ENCODE results near the gene CIROP. TPM values are rescaled to one million over a fixed set of nuclear protein-coding genes. Genes with fewer than 3 reads are reported as not detected.

The CIROP gene
- total and polyA plus RNA-seq, 9 of the 15 experiments (the other 6 are each of a cell fraction or from before 2014, with no cell fraction given): not detected

- in situ Hi-C loops (cut with MboI) (loop anchor here (5.0 kb wide), 1 partner anchor 41 kb away; no protein-coding TSS in a partner anchor), intact Hi-C loops (cut with micrococcal nuclease) (no loop called here)
- no peak overlapping the region for H3K9ac ChIP-seq (ENCODE audit: insufficient read depth in 1 of 2, low read depth in 2 of 2, low read length in 2 of 2)
- H3K4me2 ChIP-seq (ENCODE audit: insufficient read depth, low read length): no peak overlapping the region
- FAIRE-seq (no peak), ATAC-seq (no peak), DNase-seq (ENCODE audit: extremely low read depth in 1 of 4, low spot score in 3 of 4) (no peak)
- WGBS (ENCODE audit: insufficient coverage, low coverage, missing lambda C conversion rate): 92% methylated on average over 3 of the region's 3 CpGs
- H3K36me3 ChIP-seq (ENCODE audit: control insufficient read depth, insufficient read depth, low read length): peaks cover 82% of the 10 kb centered on the region
- H3K4me3 ChIP-seq: no peak overlapping the region
- peaks cover 5 to 10% of the 10 kb centered on the region in 2 experiments; a peak in 4 of 5 replicates for H3K4me1 ChIP-seq (replicated peaks in 1 of 2; ENCODE audit: control insufficient read depth in 2 of 2, insufficient read depth in 2 of 2, low read length in 2 of 2)
- no peak overlapping the region for H3K27ac ChIP-seq (ENCODE audit: extremely low read depth, low read depth, low read length)
- H3K9me1 ChIP-seq (ENCODE audit: control insufficient read depth, insufficient read depth, low read length): peaks cover 5% of the 10 kb centered on the region
- ChIA-PET CTCF (ENCODE audit: low intra/inter-chr PET ratio) (interaction anchor here (1.9 kb wide), 1 partner anchor 43 kb away, joined by 6 read pairs; no protein-coding TSS in a partner anchor), POLR2A (interaction anchor here (1.0 kb wide), 1 partner anchor 9 kb away, joined by 3 read pairs; no protein-coding TSS in a partner anchor)
- peaks cover 59% of the 10 kb centered on the region for H3K79me2 ChIP-seq (ENCODE audit: control insufficient read depth, insufficient read depth, low read length)
- H4K20me1 ChIP-seq (replicated peaks; ENCODE audit: control insufficient read depth, insufficient read depth, low read length): peaks cover 14% of the 10 kb centered on the region; the same call in 1 of the 2 replicates
- no peaks in the 10 kb centered on the region for H3K9me3 ChIP-seq (replicated peaks; ENCODE audit: control insufficient read depth, insufficient read depth, low read depth, low read length)
- TF ChIP-seq, protein P1, sequence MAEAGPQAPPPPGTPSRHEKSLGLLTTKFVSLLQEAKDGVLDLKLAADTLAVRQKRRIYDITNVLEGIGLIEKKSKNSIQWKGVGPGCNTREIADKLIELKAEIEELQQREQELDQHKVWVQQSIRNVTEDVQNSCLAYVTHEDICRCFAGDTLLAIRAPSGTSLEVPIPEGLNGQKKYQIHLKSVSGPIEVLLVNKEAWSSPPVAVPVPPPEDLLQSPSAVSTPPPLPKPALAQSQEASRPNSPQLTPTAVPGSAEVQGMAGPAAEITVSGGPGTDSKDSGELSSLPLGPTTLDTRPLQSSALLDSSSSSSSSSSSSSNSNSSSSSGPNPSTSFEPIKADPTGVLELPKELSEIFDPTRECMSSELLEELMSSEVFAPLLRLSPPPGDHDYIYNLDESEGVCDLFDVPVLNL (CRISPR knock-in tag; IDR thresholded peaks at IDR 0.05; ENCODE audit: low read depth): no peak
- TF ChIP-seq SRSF1 (IDR thresholded peaks at IDR 0.05; ENCODE audit: low read depth, low read length) (no peak), HDAC1 (IDR thresholded peaks at IDR 0.05) (no peak), SLC30A9 (CRISPR knock-in tag; IDR thresholded peaks at IDR 0.05) (no peak), PCBP2 (IDR thresholded peaks at IDR 0.05; ENCODE audit: low read depth, low read length, poor library complexity, severe bottlenecking) (no peak), FOS (IDR thresholded peaks at IDR 0.05; ENCODE audit: extremely low read depth, insufficient read length) (no peak), RBM34 (IDR thresholded peaks at IDR 0.05; ENCODE audit: borderline replicate concordance, insufficient read depth, low read length) (no peak), MEF2D (tag; conservative IDR thresholded peaks at IDR 0.05; ENCODE audit: low read depth) (no peak), HMGN3 (IDR thresholded peaks at IDR 0.05; ENCODE audit: borderline replicate concordance, extremely low read depth, insufficient read length, low read depth, low read length) (no peak), RBM39 (optimal IDR thresholded peaks at IDR 0.05; ENCODE audit: low read depth, low read length) (no peak), IFI16 (CRISPR knock-in tag; IDR thresholded peaks at IDR 0.05) (no peak), ZNF263 (CRISPR knock-in tag; IDR thresholded peaks at IDR 0.05; ENCODE audit: borderline replicate concordance) (no peak), ESRRA (IDR thresholded peaks at IDR 0.05; ENCODE audit: borderline replicate concordance, low read depth) (no peak), KAT2B (IDR thresholded peaks at IDR 0.05; ENCODE audit: low read depth, low read length) (no peak), POLR2G (IDR thresholded peaks at IDR 0.05; ENCODE audit: low read depth, low read length) (no peak), ZNF143 (CRISPR knock-in tag; IDR thresholded peaks at IDR 0.05) (no peak), ZNF431 (CRISPR knock-in tag; IDR thresholded peaks at IDR 0.05) (no peak), RAD21 (CRISPR knock-in tag; conservative IDR thresholded peaks at IDR 0.05 in 1 of 2, IDR thresholded peaks at IDR 0.05 in 1 of 2) (no peak)
- BruUV-seq (replicated peaks): no TSS peak
- no peak overlapping the region for H2AFZ ChIP-seq (ENCODE audit: low read depth, low read length)
- H3K27me3 ChIP-seq (ENCODE audit: control insufficient read depth in 2 of 2, insufficient read depth in 2 of 2, low read length in 2 of 2): no peaks in the 10 kb centered on the region
Measured at GRCh38 chr14:23066368-23066767, 38.4 kb downstream of the CIROP start.

Measured in K562 (cell line).